Ectodermal cell (in vitro differentiated cells): Measurements from ENCODE around the gene GPR108.

Experiments
- H3K27ac ChIP-seq: 2 replicates; pipeline ENCODE4 v1.7.0; 2013; ENCODE audit warnings: mild to moderate bottlenecking, low read depth, low read length; ENCODE audit not compliant: insufficient read depth, poor library complexity, severe bottlenecking
- H3K27me3 ChIP-seq: 2 replicates; pipeline ENCODE4 v1.7.0; 2013; ENCODE audit warnings: mild to moderate bottlenecking, low read length; ENCODE audit not compliant: insufficient read depth, control insufficient read depth, poor library complexity, severe bottlenecking
- H3K36me3 ChIP-seq: one replicate; pipeline ENCODE4 v1.7.0; 2013; ENCODE audit warnings: low read length; ENCODE audit not compliant: control insufficient read depth, insufficient read depth
- H3K4me1 ChIP-seq: one replicate; pipeline ENCODE4 v1.7.0; 2013; ENCODE audit warnings: low read length; ENCODE audit not compliant: control insufficient read depth, insufficient read depth
- H3K4me3 ChIP-seq: 2 replicates; pipeline ENCODE4 v1.7.0; 2013; ENCODE audit warnings: low read depth, low read length, control low read depth; ENCODE audit not compliant: insufficient read depth
- H3K9me3 ChIP-seq: 2 replicates; pipeline ENCODE4 v1.7.0; 2013; ENCODE audit warnings: mild to moderate bottlenecking, low read length, moderate library complexity; ENCODE audit not compliant: control insufficient read depth
- WGBS, 2 experiments: methylation state at CpG; one replicate each; pipeline ENCODE4 v1.1.7; 2013; ENCODE audit warnings: missing lambda C conversion rate in 2 of 2; 5-methylcytosine and 5-hydroxymethylcytosine counted together

Gene GPR108

DNA sequence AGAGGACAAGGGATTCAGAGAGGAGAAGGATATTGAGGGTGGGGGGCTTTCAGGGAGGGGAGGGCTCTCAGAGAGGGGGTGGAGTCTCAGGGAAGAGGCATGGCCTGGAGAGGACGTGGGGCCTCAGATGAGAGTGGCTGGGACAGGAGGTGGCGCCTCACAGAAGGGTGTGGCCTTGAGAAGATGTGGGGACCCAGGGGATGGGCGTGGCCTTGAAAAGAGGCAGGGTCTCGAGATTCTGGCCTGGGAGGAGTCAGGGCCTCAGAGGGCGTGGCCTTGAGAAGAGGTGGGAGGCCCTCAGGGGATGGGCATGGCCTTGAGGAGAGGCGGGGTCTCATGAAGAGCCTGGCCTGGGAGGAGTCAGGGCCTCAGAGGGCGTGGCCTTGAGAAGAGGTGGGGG lies 43.7 kb downstream of the GPR108 start:
- WGBS, 2 experiments = 79 to 84% methylated on average over 7 of the region's 7 CpGs
- Histone ChIP-seq H3K4me3 (no peak overlapping the region), H3K27me3 (no peaks in the 10 kb centered on the region), H3K27ac (no peak overlapping the region), H3K4me1 (no peaks in the 10 kb centered on the region), H3K9me3 (no peaks in the 10 kb centered on the region), H3K36me3 (no peaks in the 10 kb centered on the region)

- H3K36me3 ChIP-seq = no peaks in the 10 kb centered on the region
Observed at GRCh38 chr19:6693056-6693471, 44.3 kb downstream of the GPR108 start.

GRCh38 chr19:6692027-6692426 lies 45.4 kb downstream of the GPR108 start:
- H3K9me3 ChIP-seq = no peaks in the 10 kb centered on the region
- no peaks in the 10 kb centered on the region for H3K36me3 ChIP-seq
- no peaks in the 10 kb centered on the region for H3K4me1 ChIP-seq
- WGBS, 2 experiments = 83 to 84% methylated on average over 10 of the region's 10 CpGs
- no peak overlapping the region for H3K27ac ChIP-seq
- H3K4me3 ChIP-seq = no peak overlapping the region
- H3K27me3 ChIP-seq = no peaks in the 10 kb centered on the region

More at GRCh38 chr19:6693056-6693471, 44.3 kb downstream of the GPR108 start:
- Histone ChIP-seq H3K4me3 (no peak overlapping the region), H3K27ac (no peak overlapping the region), H3K9me3 (no peaks in the 10 kb centered on the region), H3K4me1 (no peaks in the 10 kb centered on the region), H3K27me3 (no peaks in the 10 kb centered on the region)
- WGBS, 2 experiments = 89% methylated on average over 13 of the region's 13 CpGs

DNA sequence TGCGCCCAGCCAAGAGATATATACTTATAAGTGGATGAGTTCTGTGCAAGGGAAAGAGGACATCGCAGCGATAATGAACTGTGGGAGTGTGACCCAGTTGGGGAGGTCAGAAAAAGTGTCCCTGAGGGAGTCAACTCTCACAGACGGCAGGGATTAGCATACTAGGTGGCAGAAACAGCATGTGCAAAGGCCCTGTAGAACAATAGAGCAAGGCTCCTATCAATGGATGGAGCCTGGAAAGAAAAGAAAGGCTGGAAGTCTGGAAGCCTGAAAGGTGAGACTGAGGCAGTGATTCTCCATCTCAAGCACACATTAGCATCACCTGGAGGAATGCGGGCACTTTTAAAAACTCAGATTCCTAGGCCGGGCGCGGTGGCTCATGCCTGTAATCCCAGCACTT lies 46.0 kb downstream of the GPR108 start:
- WGBS, 2 experiments = 84% methylated on average over 8 of the region's 8 CpGs
- peaks cover 2% of the 10 kb centered on the region for H3K9me3 ChIP-seq
- H3K27ac ChIP-seq = no peak overlapping the region
- no peaks in the 10 kb centered on the region for H3K4me1 ChIP-seq
- H3K4me3 ChIP-seq = no peak overlapping the region
- no peaks in the 10 kb centered on the region for H3K36me3 ChIP-seq
- H3K27me3 ChIP-seq = no peaks in the 10 kb centered on the region

- H3K9me3 ChIP-seq = peaks cover 2% of the 10 kb centered on the region
- no peaks in the 10 kb centered on the region for H3K27me3 ChIP-seq
- H3K36me3 ChIP-seq = no peaks in the 10 kb centered on the region
- no peaks in the 10 kb centered on the region for H3K4me1 ChIP-seq
- WGBS, 2 experiments = 77 to 78% methylated on average over 11 of the region's 11 CpGs
- H3K27ac ChIP-seq = no peak overlapping the region
- no peak overlapping the region for H3K4me3 ChIP-seq
Observed at GRCh38 chr19:6690160-6690885, 47.1 kb downstream of the GPR108 start.

DNA sequence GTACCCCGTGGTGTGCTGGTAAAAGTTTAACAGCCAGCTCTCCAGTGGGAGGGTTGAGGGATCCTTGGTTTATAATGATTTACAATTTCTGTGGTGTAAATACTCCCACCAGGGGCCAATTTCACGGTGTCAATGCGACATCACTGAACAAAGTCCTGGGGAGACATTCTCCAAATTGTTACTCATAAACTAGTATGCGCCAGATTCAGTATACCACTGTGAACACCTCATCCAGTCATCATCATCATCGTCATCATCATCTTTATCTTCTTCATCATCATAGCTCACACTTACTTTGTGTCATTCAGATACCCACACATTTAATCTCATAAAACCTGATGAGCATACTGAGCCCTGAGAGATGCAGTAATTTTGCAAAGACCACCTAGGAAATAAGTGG lies 50.3 kb downstream of the GPR108 start:
- Histone ChIP-seq H3K9me3 (peaks cover 2% of the 10 kb centered on the region), H3K27me3 (no peaks in the 10 kb centered on the region), H3K36me3 (no peaks in the 10 kb centered on the region), H3K4me1 (no peaks in the 10 kb centered on the region), H3K4me3 (no peak overlapping the region), H3K27ac (no peak overlapping the region)
- 74 to 76% methylated on average over 5 of the region's 5 CpGs for WGBS, 2 experiments

- Histone ChIP-seq H3K36me3 (no peaks in the 10 kb centered on the region), H3K9me3 (peaks cover 2% of the 10 kb centered on the region)
- WGBS, 2 experiments = 71 to 77% methylated on average over 4 of the region's 4 CpGs
Observed at GRCh38 chr19:6686628-6686975, 50.8 kb downstream of the GPR108 start.

GRCh38 chr19:6685962-6686627 lies 51.3 kb downstream of the GPR108 start:
- Histone ChIP-seq H3K9me3 (peaks cover 2% of the 10 kb centered on the region), H3K4me3 (no peak overlapping the region), H3K27me3 (no peaks in the 10 kb centered on the region), H3K4me1 (no peaks in the 10 kb centered on the region), H3K36me3 (no peaks in the 10 kb centered on the region), H3K27ac (no peak overlapping the region)
- 67 to 71% methylated on average over 15 of the region's 15 CpGs for WGBS, 2 experiments

More at GRCh38 chr19:6686628-6686975, 50.8 kb downstream of the GPR108 start:
- H3K27me3 ChIP-seq = no peaks in the 10 kb centered on the region
- H3K4me1 ChIP-seq = no peaks in the 10 kb centered on the region
- no peak overlapping the region for H3K27ac ChIP-seq
- H3K4me3 ChIP-seq = no peak overlapping the region

GRCh38 chr19:6685482-6685881 lies 51.9 kb downstream of the GPR108 start:
- H3K36me3 ChIP-seq = no peaks in the 10 kb centered on the region
- H3K4me1 ChIP-seq = no peaks in the 10 kb centered on the region
- no peak overlapping the region for H3K4me3 ChIP-seq
- no peak overlapping the region for H3K27ac ChIP-seq
- H3K9me3 ChIP-seq = peaks cover 2% of the 10 kb centered on the region
- H3K27me3 ChIP-seq = no peaks in the 10 kb centered on the region
- WGBS, 2 experiments = 72 to 82% methylated on average over 4 of the region's 4 CpGs

GRCh38 chr19:6683971-6684370 lies 53.4 kb downstream of the GPR108 start:
- Histone ChIP-seq H3K27me3 (no peaks in the 10 kb centered on the region), H3K36me3 (no peaks in the 10 kb centered on the region), H3K4me3 (no peak overlapping the region), H3K4me1 (no peaks in the 10 kb centered on the region), H3K9me3 (peaks cover 2% of the 10 kb centered on the region), H3K27ac (no peak overlapping the region)
- 79 to 85% methylated on average over 4 of the region's 4 CpGs for WGBS, 2 experiments
